BJ (cell line): Measurements from ENCODE around the gene ATXN1. TPM values are rescaled to one million over a fixed set of nuclear protein-coding genes. Genes with fewer than 3 reads are reported as not detected.
"Not testable (repeated sequence)": the region's sequence is repeated elsewhere in the genome, so short reads cannot be mapped to it uniquely, and the experiment has no call there.

Experiments
- CTCF ChIA-PET: fragments of 350-600 bp; formaldehyde crosslinking; extraction: SDS; loops from one replicate; lab custom pipeline; 2021; ENCODE audit warnings: antibody characterized with exemption, inconsistent platforms; lab: Yijun Ruan, JAX
- POLR2A ChIA-PET: fragments of 300-600 bp; sonication (Branson Sonifier 250); formaldehyde crosslinking; extraction: SDS; loops from one replicate; lab custom pipeline; 2021; ENCODE audit warnings: antibody characterized with exemption; lab: Charles Lee
- DNase-seq: peaks from one replicate; pipeline ENCODE4 v3.0.0-alpha.2; 2011; ENCODE audit warnings: low read depth
- H3K27me3 ChIP-seq: 2 replicates; pipeline ENCODE4 v1.6.0; 2011; ENCODE audit warnings: low read length; ENCODE audit not compliant: control insufficient read depth, insufficient read depth
- H3K36me3 ChIP-seq: 2 replicates; pipeline ENCODE4 v1.5.1; 2011; ENCODE audit warnings: low read length; ENCODE audit not compliant: control insufficient read depth, insufficient read depth
- H3K4me3 ChIP-seq: 2 replicates; pipeline ENCODE4 v1.5.1; 2011; ENCODE audit warnings: low read depth, mild to moderate bottlenecking, control low read depth, low read length
- CTCF ChIP-seq: IDR thresholded peaks from 2 replicates; pipeline ENCODE4 v1.5.1; 2011; ENCODE audit warnings: low read depth, mild to moderate bottlenecking, control low read depth, inconsistent platforms, low read length, moderate library complexity; ENCODE audit not compliant: insufficient read depth
- polyA plus RNA-seq: library from polyadenylated mRNA; depleted of rRNA; stranded (reverse); fragments of >200 nt; gene quantifications from 2 replicates; pipeline ENCODE4 v1.2.3, GENCODE V29; 2011

Gene ATXN1
- polyA plus RNA-seq, 1 experiment, result 60.2 TPM

DNA sequence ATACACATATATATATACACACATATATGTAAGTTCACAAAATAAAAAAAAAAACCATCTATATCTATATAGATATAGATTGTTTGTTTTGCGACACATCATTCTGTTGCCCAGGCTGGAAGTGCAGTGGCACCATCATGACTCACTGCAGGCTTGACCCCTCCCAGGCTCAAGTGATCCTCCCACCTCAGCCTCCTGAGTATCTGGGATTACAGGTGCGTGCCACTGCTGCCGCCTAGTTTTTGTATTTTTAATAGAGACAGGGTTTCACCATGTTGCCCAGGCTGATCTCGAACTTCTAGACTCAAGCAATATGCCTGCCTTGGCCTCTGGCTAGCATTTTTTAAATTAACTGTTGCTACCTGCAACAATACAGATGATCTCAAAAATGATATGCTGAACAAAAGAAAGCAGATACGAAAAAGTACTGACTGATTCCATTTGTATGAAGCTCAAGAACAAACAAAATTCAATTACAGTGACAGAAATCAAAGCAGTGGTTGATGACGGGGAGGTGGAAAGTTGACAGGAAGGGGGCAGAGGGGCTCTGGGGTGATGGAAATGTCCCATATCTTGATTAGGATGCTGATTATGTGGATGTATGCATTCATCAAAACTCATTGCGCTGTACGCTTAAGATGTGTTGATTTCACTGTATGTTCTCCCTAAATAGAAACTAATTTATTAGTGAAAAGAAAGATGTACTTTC lies 49.6 kb downstream of the ATXN1 start:
- Histone ChIP-seq H3K36me3 (no peaks in the 10 kb centered on the region), H3K27me3 (no peaks in the 10 kb centered on the region), H3K4me3 (no peak overlapping the region)
- POLR2A ChIA-PET, result no interaction called here
- CTCF ChIA-PET, result no interaction called here
- no peak for DNase-seq
- no peak for TF ChIP-seq CTCF

GRCh38 chr6:16706911-16707783 lies 54.1 kb downstream of the ATXN1 start:
- no peak for TF ChIP-seq CTCF
- POLR2A ChIA-PET, result no interaction called here
- DNase-seq, result no peak

DNA sequence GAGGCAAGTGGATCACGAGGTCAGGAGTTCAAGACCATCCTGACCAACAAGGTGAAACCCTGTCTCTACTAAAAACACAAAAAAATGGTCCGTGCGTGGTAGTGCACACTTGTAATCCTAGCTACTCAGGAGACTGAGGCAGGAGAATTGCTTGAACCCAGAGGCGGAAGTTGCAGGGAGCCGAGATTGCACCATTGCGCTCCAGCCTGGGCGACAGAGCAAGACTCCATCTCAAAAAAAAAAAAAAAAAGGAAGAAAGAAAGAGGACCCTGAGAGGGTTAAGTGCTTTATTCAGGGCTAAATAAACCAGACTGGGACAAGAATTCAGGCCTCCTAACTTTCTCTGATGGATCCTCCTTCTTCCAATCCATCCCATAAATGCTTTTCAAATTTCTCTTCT lies 54.8 kb downstream of the ATXN1 start:
- H3K27me3 ChIP-seq, H3K36me3 ChIP-seq, POLR2A ChIA-PET, H3K4me3 ChIP-seq, CTCF ChIA-PET, DNase-seq: not testable (repeated sequence)

More at GRCh38 chr6:16706911-16707783, 54.1 kb downstream of the ATXN1 start:
- Histone ChIP-seq H3K4me3 (no peak overlapping the region), H3K27me3 (no peaks in the 10 kb centered on the region), H3K36me3 (no peaks in the 10 kb centered on the region)
- CTCF ChIA-PET, result no interaction called here

DNA sequence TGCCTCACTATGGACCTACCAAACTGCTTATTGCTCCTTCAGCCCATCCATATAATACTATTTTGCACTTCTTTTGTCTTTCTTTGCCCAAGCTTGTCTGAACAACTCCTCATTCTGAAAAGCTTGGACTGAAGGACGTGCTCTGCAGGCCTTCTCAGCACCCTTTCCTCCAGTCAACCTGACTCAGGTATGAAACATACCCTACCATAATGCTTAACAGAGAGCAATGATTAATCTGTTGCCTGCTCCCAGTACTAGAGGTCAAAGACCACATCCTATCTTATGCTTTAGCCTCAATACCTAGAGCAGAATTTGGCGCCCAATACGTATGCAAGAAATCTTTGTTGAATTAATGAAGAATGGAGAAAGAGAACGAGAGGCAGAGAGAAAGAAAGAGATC lies 55.2 kb downstream of the ATXN1 start:
- CTCF ChIA-PET, result no interaction called here
- TF ChIP-seq CTCF, result no peak
- POLR2A ChIA-PET, result no interaction called here

DNA sequence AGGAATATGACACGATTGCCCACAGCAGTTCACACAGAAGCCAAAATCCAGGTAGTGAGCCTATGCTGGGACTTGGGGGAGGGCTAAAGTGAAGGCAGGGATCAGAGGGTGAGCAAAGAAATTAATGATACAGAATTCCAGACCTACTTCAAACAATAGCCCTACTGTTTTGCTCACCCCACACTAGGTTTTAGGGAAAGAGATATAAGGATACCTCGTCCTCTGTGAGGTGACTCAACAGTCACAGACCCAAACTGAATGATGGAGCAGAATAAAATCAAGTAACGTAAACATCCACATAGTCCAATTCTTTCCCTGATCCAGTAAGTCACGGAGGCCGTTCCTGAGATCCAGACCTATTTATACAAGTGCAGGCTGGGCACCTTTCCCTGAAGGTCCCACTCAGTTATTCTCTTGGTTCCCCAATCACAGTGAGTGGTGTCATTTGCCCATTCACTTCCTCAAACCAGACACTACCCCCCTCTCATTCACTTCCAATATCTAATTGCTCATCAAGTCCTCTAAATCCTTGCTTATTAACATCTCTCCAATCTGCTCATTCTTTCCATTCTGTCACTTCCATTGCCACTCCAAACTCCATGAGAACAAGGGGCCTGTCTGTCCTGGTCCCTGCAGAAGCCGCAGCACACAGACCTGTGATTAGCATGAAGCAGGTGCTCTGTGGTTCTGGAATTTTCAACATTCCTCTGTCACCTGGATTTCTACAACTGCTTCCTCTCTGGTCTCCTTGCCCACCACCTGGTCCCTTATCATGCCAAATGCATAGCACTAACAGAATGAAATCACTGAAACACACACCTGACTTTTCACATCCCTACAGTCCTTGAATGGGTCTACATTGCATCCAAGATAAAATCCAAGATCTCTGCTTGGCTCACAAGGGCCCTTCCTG lies 55.9 kb downstream of the ATXN1 start:
- no peak overlapping the region for H3K4me3 ChIP-seq
- CTCF ChIA-PET, result no interaction called here
- POLR2A ChIA-PET, result no interaction called here
- H3K36me3 ChIP-seq, result no peaks in the 10 kb centered on the region
- no peak for TF ChIP-seq CTCF
- H3K27me3 ChIP-seq, result no peaks in the 10 kb centered on the region
- no peak for DNase-seq

More for the DNA sequence above, 55.2 kb downstream of the ATXN1 start:
- no peaks in the 10 kb centered on the region for H3K27me3 ChIP-seq
- no peak for DNase-seq
- H3K36me3 ChIP-seq, result no peaks in the 10 kb centered on the region
- no peak overlapping the region for H3K4me3 ChIP-seq
